Fibroblast of lung (primary cell): ENCODE results near the gene GMPR.

Experiments
- EZH2 ChIP-seq: IDR thresholded peaks from 2 replicates; pipeline ENCODE4 v1.5.1; 2012; ENCODE audit warnings: low read length, control low read depth, mild to moderate bottlenecking; ENCODE audit errors: missing control alignments
- TF ChIP-seq, protein P1 (sequence below), 2 donors: IDR thresholded peaks in 1 of 2; conservative IDR thresholded peaks in 1 of 2; 1 replicate in 1 of 2; 2 replicates in 1 of 2; pipeline ENCODE4 v1.5.1; 2011 to 2012; ENCODE audit warnings: low read length in 2 of 2, control low read depth in 1 of 2, inconsistent platforms in 1 of 2, low read depth in 1 of 2, mild to moderate bottlenecking in 1 of 2

- TF ChIP-seq, protein P1, sequence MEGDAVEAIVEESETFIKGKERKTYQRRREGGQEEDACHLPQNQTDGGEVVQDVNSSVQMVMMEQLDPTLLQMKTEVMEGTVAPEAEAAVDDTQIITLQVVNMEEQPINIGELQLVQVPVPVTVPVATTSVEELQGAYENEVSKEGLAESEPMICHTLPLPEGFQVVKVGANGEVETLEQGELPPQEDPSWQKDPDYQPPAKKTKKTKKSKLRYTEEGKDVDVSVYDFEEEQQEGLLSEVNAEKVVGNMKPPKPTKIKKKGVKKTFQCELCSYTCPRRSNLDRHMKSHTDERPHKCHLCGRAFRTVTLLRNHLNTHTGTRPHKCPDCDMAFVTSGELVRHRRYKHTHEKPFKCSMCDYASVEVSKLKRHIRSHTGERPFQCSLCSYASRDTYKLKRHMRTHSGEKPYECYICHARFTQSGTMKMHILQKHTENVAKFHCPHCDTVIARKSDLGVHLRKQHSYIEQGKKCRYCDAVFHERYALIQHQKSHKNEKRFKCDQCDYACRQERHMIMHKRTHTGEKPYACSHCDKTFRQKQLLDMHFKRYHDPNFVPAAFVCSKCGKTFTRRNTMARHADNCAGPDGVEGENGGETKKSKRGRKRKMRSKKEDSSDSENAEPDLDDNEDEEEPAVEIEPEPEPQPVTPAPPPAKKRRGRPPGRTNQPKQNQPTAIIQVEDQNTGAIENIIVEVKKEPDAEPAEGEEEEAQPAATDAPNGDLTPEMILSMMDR (conservative IDR thresholded peaks at IDR 0.05 in 1 of 2, IDR thresholded peaks at IDR 0.05 in 1 of 2; ENCODE audit: low read depth in 1 of 2, low read length in 2 of 2): no peak
- no peak for TF ChIP-seq EZH2
Measured at GRCh38 chr6:16301511-16301910, 63.1 kb downstream of the GMPR start.
